MCF 10A (cell line): ENCODE data around the gene MTUS2. TPM values are rescaled to one million over a fixed set of nuclear protein-coding genes. Genes with fewer than 3 reads are reported as not detected.

Experiments used
- BruUV-seq: library from RNA; stranded (reverse); fragments of 400-500 nt; replicated peaks from 2 replicates; lab custom pipeline; 2021; lab: Mats Ljungman, UMichigan
- CTCF ChIA-PET: fragments of 300-600 bp; sonication (Branson Sonifier 250); formaldehyde crosslinking; extraction: SDS; loops from one replicate; lab custom pipeline; 2021; ENCODE audit warnings: antibody characterized with exemption, inconsistent platforms; lab: Yijun Ruan, JAX
- POLR2A ChIA-PET: fragments of 300-600, 350-650 bp; sonication (Branson Sonifier 250); formaldehyde crosslinking; extraction: SDS; loops from one replicate; lab custom pipeline; 2020; ENCODE audit warnings: antibody characterized with exemption, inconsistent platforms; lab: Yijun Ruan, JAX
- DNase-seq: peaks from one replicate; pipeline ENCODE4 v3.0.0-alpha.2; 2018; ENCODE audit not compliant: unreplicated experiment
- H3K27ac Mint-ChIP-seq: one replicate; pipeline ENCODE4 v1.8.0; 2022; ENCODE audit warnings: mild to moderate bottlenecking, low read depth, mixed read lengths; ENCODE audit not compliant: unreplicated experiment
- H3K27me3 Mint-ChIP-seq: one replicate; pipeline ENCODE4 v1.8.0; 2022; ENCODE audit warnings: mixed read lengths; ENCODE audit not compliant: insufficient read depth, unreplicated experiment
- H3K36me3 Mint-ChIP-seq: one replicate; pipeline ENCODE4 v1.8.0; 2022; ENCODE audit warnings: mild to moderate bottlenecking, moderate library complexity, mixed read lengths; ENCODE audit not compliant: insufficient read depth, unreplicated experiment
- H3K4me1 Mint-ChIP-seq: one replicate; pipeline ENCODE4 v1.8.0; 2022; ENCODE audit warnings: mixed read lengths; ENCODE audit not compliant: insufficient read depth, unreplicated experiment
- H3K4me3 Mint-ChIP-seq: one replicate; pipeline ENCODE4 v1.8.0; 2022; ENCODE audit warnings: mild to moderate bottlenecking, moderate library complexity, mixed read lengths; ENCODE audit not compliant: unreplicated experiment
- H3K9me3 Mint-ChIP-seq: one replicate; pipeline ENCODE4 v1.8.0; 2022; ENCODE audit warnings: mixed read lengths; ENCODE audit not compliant: unreplicated experiment
- intact Hi-C: fragments of 100-400 bp; cut with micrococcal nuclease; formaldehyde crosslinking; loops from 2 replicates; pipeline ENCODE4 v1.14.1; 2022
- total RNA-seq: library from RNA; stranded (reverse); gene quantifications from 2 replicates; pipeline ENCODE4 v1.2.3, GENCODE V29; 2022
- TF ChIP-seq, protein P1 (sequence below): fragments of 200-600 bp; IDR thresholded peaks from one replicate; pipeline ENCODE4 v1.8.0; 2022; ENCODE audit warnings: antibody characterized with exemption, mild to moderate bottlenecking; ENCODE audit not compliant: unreplicated experiment

MTUS2 gene
- total RNA-seq, 1 experiment from 2014 or later, result not detected

DNA sequence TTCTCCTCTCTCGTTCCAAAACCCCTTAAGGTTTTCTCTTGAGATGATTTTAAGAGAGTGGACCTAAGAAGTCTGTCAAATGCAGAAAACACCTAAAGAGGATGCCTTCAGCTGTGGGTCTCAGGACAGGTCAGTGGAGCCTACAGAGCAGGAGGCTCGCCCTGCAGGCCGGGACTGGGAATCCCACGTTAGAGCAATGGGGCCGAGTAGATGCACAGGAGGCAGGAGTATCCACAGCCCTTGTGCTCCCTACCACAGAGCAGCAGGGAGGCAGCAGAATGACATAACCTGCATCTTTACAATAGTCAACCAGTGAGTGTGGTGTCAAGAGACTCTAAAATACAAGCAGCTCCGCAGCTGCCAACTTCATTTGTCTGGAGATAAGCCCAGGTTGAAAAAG is 229.4 kb downstream of the MTUS2 start:
- no peaks in the 10 kb centered on the region for H3K27me3 Mint-ChIP-seq
- POLR2A ChIA-PET, result interaction anchor here (0.7 kb wide), 1 partner anchor 82 kb away, joined by 3 read pairs; no protein-coding TSS in a partner anchor
- no peaks in the 10 kb centered on the region for H3K36me3 Mint-ChIP-seq
- no peak overlapping the region for H3K27ac Mint-ChIP-seq
- CTCF ChIA-PET, result no interaction called here
- H3K4me1 Mint-ChIP-seq, result no peaks in the 10 kb centered on the region
- peaks cover 39% of the 10 kb centered on the region for H3K9me3 Mint-ChIP-seq
- H3K4me3 Mint-ChIP-seq, result no peak overlapping the region
- BruUV-seq, result no TSS peak
- intact Hi-C loops, result no loop called here
- TF ChIP-seq, protein P1, sequence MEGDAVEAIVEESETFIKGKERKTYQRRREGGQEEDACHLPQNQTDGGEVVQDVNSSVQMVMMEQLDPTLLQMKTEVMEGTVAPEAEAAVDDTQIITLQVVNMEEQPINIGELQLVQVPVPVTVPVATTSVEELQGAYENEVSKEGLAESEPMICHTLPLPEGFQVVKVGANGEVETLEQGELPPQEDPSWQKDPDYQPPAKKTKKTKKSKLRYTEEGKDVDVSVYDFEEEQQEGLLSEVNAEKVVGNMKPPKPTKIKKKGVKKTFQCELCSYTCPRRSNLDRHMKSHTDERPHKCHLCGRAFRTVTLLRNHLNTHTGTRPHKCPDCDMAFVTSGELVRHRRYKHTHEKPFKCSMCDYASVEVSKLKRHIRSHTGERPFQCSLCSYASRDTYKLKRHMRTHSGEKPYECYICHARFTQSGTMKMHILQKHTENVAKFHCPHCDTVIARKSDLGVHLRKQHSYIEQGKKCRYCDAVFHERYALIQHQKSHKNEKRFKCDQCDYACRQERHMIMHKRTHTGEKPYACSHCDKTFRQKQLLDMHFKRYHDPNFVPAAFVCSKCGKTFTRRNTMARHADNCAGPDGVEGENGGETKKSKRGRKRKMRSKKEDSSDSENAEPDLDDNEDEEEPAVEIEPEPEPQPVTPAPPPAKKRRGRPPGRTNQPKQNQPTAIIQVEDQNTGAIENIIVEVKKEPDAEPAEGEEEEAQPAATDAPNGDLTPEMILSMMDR, result no peak
- DNase-seq, result no peak

DNA sequence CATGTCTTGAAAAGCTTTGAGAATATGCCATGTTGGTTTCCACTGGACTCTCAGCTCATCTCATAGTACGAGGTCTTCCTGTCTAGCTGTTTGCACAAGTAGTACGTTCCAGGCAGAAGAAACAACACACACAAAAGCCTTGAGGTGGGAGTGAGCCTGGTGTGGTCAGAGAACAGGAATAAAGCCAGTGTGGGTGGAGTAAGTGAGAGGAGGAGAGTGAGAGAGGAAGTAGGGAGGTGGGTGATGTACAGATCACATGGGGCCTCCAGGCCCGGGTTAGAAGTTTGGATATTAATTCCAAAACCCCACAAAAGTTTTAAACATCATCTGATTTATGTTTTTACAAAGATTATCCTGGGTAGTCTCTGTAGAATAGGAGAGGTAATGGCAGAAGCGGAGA is 230.6 kb downstream of the MTUS2 start:
- H3K36me3 Mint-ChIP-seq, result no peaks in the 10 kb centered on the region
- no peak overlapping the region for H3K27ac Mint-ChIP-seq
- H3K4me3 Mint-ChIP-seq, result no peak overlapping the region
- H3K27me3 Mint-ChIP-seq, result no peaks in the 10 kb centered on the region
- ChIA-PET POLR2A (no interaction called here), CTCF (interaction anchor here (0.5 kb wide), 1 partner anchor 25 kb away, joined by 4 read pairs; no protein-coding TSS in a partner anchor)
- no TSS peak for BruUV-seq
- peaks cover 41% of the 10 kb centered on the region for H3K9me3 Mint-ChIP-seq
- DNase-seq, result no peak
- H3K4me1 Mint-ChIP-seq, result no peaks in the 10 kb centered on the region
- intact Hi-C loops, result no loop called here
- TF ChIP-seq, protein P1, result no peak

- Mint-ChIP-seq H3K27ac (no peak overlapping the region), H3K4me1 (no peaks in the 10 kb centered on the region), H3K27me3 (no peaks in the 10 kb centered on the region), H3K9me3 (peaks cover 31% of the 10 kb centered on the region), H3K4me3 (no peak overlapping the region), H3K36me3 (no peaks in the 10 kb centered on the region)
- no TSS peak for BruUV-seq
- TF ChIP-seq, protein P1, result no peak
- ChIA-PET CTCF (interaction anchor here (0.5 kb wide), 1 partner anchor 263 kb away, joined by 3 read pairs; no protein-coding TSS in a partner anchor), POLR2A (no interaction called here)
- DNase-seq, result no peak
- intact Hi-C loops, result no loop called here
Observed at GRCh38 chr13:29059800-29060199, 239.7 kb downstream of the MTUS2 start.

DNA sequence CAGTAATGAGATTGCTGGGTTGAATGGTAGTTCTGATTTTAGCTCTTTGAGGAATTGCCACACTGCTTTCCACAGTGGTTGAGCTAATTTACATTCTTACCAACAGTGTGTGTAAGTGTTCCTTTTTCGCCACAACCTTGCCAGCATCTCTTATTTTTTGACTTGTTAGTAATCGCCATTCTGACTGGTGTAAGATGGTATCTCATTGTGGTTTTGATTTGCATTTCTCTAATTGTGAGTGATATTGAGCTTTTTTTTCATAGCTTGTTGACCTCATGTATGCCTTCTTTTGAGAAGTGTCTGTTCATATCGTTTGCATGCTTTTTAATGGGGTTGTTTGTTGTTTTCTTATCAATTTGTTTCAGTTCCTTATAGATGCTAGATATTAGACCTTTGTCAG is 245.0 kb downstream of the MTUS2 start:
- H3K27ac Mint-ChIP-seq, result no peak overlapping the region
- no peaks in the 10 kb centered on the region for H3K36me3 Mint-ChIP-seq
- no peaks in the 10 kb centered on the region for H3K9me3 Mint-ChIP-seq
- no peaks in the 10 kb centered on the region for H3K27me3 Mint-ChIP-seq
- BruUV-seq, result no TSS peak
- POLR2A ChIA-PET, result no interaction called here
- no peak for DNase-seq
- intact Hi-C loops, result no loop called here
- CTCF ChIA-PET, result no interaction called here
- TF ChIP-seq, protein P1, result no peak
- no peak overlapping the region for H3K4me3 Mint-ChIP-seq
- no peaks in the 10 kb centered on the region for H3K4me1 Mint-ChIP-seq
